Nephron (organoid): ENCODE results near the gene PALMD.

Experiments used
- H3K27ac Mint-ChIP-seq, 3 experiments: 2 replicates each; pipeline ENCODE4 v1.8.0; 2020; ENCODE audit warnings: mixed read lengths in 3 of 3, mild to moderate bottlenecking in 2 of 3, moderate library complexity in 1 of 3
- H3K27me3 Mint-ChIP-seq: 2 replicates; pipeline ENCODE4 v1.8.0; 2021; ENCODE audit warnings: low read depth, mild to moderate bottlenecking, moderate library complexity, mixed read lengths
- H3K36me3 Mint-ChIP-seq: 2 replicates; pipeline ENCODE4 v1.8.0; 2020; ENCODE audit warnings: low read depth, mixed read lengths
- H3K4me1 Mint-ChIP-seq: 2 replicates; pipeline ENCODE4 v1.8.0; 2020; ENCODE audit warnings: mixed read lengths
- H3K4me3 Mint-ChIP-seq, 3 experiments: 2 replicates each; pipeline ENCODE4 v1.8.0; 2020; ENCODE audit warnings: mild to moderate bottlenecking in 3 of 3, mixed read lengths in 3 of 3, moderate library complexity in 2 of 3
- H3K9me3 Mint-ChIP-seq: 2 replicates; pipeline ENCODE4 v1.8.0; 2020; ENCODE audit warnings: mixed read lengths
- CTCF ChIP-seq, 3 experiments: fragments of 200-600 bp; sonication (generic); IDR thresholded peaks; one replicate each; pipeline ENCODE4 v1.5.0; 2021; ENCODE audit warnings: antibody characterized with exemption in 3 of 3; ENCODE audit not compliant: unreplicated experiment in 3 of 3

Gene PALMD

GRCh38 chr1:99663501-99663900, 17.6 kb downstream of the PALMD start:
- H3K4me3 Mint-ChIP-seq: no peak overlapping the region
- TF ChIP-seq CTCF (IDR thresholded peaks at IDR 0.05; ENCODE audit: unreplicated experiment in 3 of 3): no peak
- H3K27ac Mint-ChIP-seq: no peak overlapping the region
- H3K9me3 Mint-ChIP-seq: no peaks in the 10 kb centered on the region
- peaks cover 18% of the 10 kb centered on the region for H3K4me1 Mint-ChIP-seq
- H3K27me3 Mint-ChIP-seq: no peaks in the 10 kb centered on the region
- no peaks in the 10 kb centered on the region for H3K36me3 Mint-ChIP-seq

- no peak for TF ChIP-seq CTCF (IDR thresholded peaks at IDR 0.05; ENCODE audit: unreplicated experiment in 3 of 3)
- Mint-ChIP-seq H3K4me1 (peaks cover 12% of the 10 kb centered on the region), H3K9me3 (no peaks in the 10 kb centered on the region), H3K4me3 (no peak overlapping the region), H3K27me3 (no peaks in the 10 kb centered on the region), H3K27ac (no peak overlapping the region), H3K36me3 (no peaks in the 10 kb centered on the region)
Observed at GRCh38 chr1:99665212-99665611, 19.3 kb downstream of the PALMD start.

- Mint-ChIP-seq H3K27ac (no peak overlapping the region), H3K36me3 (no peaks in the 10 kb centered on the region), H3K4me1 (peaks cover 43% of the 10 kb centered on the region), H3K27me3 (no peaks in the 10 kb centered on the region), H3K4me3 (no peak overlapping the region), H3K9me3 (no peaks in the 10 kb centered on the region)
- TF ChIP-seq CTCF (IDR thresholded peaks at IDR 0.05; ENCODE audit: unreplicated experiment in 3 of 3): no peak
Observed at GRCh38 chr1:99669376-99669775, 23.5 kb downstream of the PALMD start.

GRCh38 chr1:99669821-99670220, 23.9 kb downstream of the PALMD start:
- Mint-ChIP-seq H3K27ac (no peak overlapping the region), H3K4me3 (no peak overlapping the region), H3K9me3 (no peaks in the 10 kb centered on the region), H3K4me1 (peaks cover 47% of the 10 kb centered on the region), H3K36me3 (no peaks in the 10 kb centered on the region), H3K27me3 (no peaks in the 10 kb centered on the region)
- no peak for TF ChIP-seq CTCF (IDR thresholded peaks at IDR 0.05; ENCODE audit: unreplicated experiment in 3 of 3)

- Mint-ChIP-seq H3K4me1 (peaks cover 52% of the 10 kb centered on the region), H3K36me3 (no peaks in the 10 kb centered on the region), H3K9me3 (no peaks in the 10 kb centered on the region), H3K4me3 (no peak overlapping the region), H3K27ac (no peak overlapping the region), H3K27me3 (no peaks in the 10 kb centered on the region)
- TF ChIP-seq CTCF (IDR thresholded peaks at IDR 0.05; ENCODE audit: unreplicated experiment in 3 of 3): no peak
Observed at GRCh38 chr1:99670583-99670982, 24.7 kb downstream of the PALMD start.

- Mint-ChIP-seq H3K4me1 (peaks cover 53% of the 10 kb centered on the region), H3K4me3 (no peak overlapping the region), H3K9me3 (no peaks in the 10 kb centered on the region), H3K36me3 (no peaks in the 10 kb centered on the region), H3K27me3 (no peaks in the 10 kb centered on the region), H3K27ac (peak overlapping the region; percentile 7 to 52 (median 50))
- no peak for TF ChIP-seq CTCF (IDR thresholded peaks at IDR 0.05; ENCODE audit: unreplicated experiment in 3 of 3)
Observed at GRCh38 chr1:99672038-99672437, 26.1 kb downstream of the PALMD start.
